ENCODE data around the gene CTBP1.
A peak's percentile ranks its signal among the peaks of the same experiment; 100 is the strongest.
"Not testable (repeated sequence)": the region's sequence is repeated elsewhere in the genome, so short reads cannot be mapped to it uniquely, and the experiment has no call there.

The CTBP1 gene

DNA sequence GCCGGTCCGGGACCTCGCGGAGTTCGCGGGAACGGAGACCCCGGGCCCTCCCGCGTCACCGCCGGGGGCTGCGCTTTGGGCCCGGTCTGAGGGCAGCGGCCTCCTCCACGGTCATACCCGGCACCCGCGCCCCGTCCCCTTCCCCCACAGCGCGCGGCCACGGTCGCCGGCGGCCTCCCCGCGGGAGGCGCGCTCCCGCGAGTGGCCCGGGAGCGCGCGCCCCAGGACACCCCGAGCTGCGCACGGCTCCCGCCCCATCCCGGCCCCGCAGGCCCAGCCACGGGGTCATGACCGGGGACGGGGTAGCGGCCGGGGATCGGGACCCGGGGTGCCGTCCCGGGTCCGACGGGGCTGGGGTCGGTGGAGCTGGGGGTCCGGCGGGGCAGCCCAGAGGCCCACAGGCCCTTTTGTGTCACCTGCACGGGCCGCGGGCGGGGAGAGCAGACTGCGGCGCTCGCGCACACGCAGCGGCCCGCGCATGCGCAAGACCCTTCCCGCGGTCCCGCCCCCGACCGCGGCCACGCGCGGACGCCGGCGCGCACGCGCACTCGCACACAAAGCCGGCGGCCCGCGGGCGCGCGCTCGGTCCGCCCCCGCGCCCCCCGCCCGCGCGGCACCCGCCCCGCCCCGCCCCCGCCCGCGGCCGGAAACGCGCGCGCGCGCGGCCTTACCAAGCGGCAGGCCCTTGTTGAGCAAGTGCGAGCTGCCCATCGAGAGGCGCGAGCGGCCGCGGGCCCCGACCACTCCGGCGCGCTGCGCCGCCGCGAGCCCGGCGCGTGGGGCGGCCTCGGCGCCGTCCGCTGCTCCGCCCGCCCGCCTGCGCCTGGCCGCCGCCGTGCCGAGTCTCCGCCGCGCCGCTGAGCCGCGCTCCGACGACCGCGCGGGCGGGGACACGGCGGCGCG, at the start of gene CTBP1:
TSS of gene CTBP1 (minus strand) at position 886 of the 903 bp plus-strand sequence. CDS start 7,799 bp downstream, outside the sequence.
- DNase-seq: peak; percentile 52

DNA sequence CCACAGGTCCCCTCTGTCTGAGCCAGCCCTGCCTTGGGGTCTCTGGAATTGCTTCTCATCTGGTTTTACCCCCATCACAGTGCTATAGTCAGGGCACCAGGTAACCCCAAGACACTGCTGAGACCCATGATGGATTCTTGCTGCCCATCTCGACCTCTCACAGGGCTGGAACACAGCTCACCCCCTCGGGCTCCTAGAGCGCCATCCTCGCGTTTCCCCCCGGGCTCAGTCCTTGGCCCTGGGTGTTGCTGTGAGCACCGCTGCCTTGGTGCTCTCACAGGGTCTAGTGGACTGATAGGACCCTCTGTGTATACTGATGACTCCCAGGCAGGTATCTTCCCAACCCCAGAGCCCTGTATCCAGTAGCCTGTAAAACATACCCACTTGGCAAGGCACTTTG, 49.5 kb upstream of the CTBP1 start:
- DNase-seq: no peak

DNA sequence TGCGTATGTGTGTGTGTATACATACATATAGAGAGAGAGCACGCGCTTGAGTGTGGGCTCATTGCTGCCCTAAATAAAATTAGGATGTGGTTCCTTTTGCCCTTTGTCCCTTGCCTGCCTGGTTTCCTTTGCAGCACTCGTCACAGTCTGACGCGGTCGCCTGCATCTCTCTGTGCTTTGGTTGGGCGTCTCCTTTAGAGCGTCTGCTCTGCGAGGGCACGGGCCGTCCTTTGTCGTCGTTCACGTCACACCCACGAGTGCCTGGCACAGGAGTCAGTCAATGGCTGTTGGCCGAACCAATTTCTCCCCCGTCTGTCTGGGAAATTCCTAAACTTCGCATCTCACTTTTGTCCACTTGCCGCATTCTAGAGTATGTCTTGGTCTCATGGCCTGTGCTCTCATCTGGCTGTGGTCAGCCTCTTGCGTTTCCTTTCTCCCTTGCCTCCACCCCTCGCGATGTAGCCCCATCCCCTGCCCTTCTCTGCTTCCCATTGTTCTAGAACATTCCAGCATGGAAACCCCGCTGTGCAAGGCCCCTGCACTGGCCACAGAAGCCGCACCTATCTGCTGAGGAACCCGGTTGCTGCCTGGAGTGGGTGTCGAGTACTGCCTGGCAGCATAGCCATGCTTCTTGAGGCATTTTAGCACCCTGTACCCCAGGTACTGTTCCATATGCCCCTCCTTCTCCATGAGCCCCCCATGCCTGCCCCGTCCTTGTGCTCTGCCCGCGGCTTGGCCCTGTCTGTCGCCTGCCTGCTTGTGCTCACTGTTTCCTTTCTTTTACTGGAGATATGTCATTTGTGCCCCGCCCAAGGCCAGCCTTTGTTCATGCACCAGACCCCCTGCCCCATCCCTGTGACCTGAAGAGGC, 48.8 kb upstream of the CTBP1 start:
- DNase-seq: no peak

DNA sequence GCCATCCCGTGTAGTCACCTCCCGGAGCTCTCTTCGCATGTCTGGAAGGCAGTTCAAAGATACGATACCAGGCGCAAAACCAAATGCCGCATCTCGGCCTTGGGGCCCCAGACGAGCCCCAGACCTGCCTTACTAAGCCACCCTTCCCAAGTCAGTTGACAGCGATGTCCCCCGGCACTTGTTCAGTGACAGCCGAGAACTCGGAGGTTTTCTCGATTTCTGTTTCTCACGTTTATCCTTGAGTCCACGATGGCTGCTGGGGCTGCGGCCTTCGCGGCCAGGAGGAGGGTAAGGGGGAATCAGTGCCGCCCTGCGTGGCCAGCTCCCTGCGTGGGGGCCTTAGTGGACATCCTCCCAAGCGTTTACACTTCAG, 48.1 kb upstream of the CTBP1 start:
- DNase-seq: no peak

DNA sequence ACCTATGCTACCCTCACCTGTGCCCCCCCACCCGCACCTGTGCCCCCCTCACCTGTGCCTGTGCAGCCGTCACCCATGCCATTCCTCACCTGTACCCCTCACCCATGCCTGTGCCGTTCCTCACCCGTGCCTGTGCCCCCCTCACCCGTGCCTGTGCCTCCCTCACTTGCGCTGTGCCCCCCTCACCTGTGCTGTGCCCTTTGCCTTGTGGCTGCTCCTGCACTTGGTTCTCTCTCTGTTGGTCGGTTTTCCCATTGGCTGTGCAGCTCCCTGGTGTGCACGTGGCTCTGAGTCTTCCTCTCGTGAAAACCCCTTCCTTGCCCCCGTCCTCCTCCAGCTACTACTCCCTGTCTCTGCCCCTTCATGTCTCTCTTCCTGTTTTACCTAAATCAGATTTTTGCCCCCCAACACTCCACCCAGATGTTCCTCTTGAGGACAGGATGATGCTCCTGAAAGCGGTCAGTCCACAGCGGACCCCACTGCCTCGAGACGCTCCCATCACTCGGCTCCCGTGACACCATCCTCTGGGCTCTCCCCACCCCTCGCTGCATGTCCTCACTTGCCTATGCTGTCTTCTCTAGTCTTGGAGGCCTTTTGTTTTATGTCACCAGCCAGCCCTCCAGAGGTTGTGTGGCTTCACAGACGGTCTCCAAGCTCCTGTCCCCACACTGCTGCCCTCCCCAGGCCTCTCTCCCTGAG, 47.5 kb upstream of the CTBP1 start:
- no peak for DNase-seq

DNA sequence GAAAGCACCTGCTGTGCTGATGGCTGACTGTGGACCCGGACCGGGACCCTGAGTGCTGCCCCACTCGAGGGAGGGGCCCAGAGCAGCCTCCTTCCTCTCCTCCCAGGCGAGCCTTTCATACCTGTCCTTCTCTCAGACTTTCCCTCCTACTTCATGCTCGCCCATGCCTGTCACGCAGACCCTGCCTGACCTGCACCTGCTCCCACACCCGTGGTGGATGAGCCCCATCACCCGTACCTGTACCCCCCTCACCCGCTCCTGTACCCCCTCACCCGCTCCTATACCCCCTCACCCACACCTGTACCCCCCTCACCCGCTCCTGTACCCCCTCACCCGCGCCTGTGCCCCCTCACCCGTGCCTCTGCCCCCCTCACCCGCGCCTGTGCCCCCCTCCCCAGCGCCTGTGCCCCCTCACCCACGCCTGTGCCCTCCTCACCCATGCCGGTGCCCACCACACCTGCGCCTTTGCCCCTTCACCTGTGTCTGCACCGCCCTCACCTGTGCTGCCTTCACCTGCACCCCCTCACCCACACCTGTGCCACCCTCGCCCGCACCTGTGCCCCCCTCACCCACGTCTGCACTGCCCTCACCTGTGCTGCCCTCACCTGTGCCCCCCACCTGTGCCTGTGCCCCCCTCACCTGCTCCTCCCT, 46.6 kb upstream of the CTBP1 start:
- DNase-seq: no peak

DNA sequence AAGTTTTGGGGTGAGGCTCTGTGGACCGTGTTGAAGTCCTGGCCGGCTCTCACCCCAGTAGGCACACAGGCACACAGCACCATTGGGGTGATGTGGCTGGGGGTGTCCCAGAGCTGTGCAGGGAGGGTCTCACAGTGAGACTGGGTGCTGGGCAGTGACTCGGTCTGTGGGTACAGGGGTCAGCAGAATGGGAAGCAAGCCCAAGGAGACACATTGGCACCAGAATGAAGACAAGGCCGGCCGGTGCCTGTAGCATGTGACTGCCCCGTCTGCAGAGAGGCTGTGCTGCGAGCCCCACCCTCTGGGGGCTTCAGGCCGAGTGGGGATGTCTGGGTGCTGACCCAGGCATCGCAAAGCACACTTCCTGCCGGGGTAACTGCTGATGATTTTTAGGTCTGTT, 46.0 kb upstream of the CTBP1 start:
- DNase-seq: no peak

DNA sequence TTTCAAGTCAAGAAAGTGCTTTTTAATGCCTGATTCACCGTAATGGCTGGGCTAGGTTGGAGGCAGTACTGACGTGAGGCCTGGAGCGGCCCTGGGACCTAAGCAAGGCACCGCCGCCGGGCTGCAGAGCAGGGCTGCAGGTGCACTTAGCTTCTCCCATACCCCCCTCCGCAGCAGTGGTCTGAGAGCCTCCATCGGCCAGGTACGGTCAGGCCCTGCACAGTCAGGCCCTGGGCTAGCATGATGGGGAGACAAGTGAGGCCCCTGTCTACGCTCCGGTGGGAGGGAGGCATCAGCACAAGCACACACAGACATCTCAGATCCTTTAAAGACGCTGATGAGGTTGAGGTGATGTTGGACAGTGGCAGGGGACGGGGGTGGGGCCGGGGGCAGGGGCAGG, 45.5 kb upstream of the CTBP1 start:
- DNase-seq: no peak

DNA sequence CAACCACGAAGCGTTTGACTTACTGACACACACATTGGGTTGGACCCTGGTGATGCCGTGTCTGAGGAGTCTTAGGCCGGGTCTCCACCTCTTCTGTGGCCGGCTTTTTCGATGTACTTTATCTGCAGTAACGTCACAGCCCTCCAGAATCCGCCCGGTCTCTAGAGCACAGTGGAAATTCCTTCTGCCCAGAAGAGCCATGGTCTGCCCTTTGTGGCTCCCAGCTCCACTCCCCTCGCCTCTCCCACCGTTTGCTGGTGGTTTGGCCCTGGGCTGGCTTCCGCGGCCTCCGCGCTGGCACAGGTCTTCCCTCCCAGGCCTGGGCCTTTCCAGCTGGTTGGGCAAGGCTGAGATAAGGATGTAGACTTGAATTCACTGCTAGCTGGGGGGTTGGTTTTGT, 45.1 kb upstream of the CTBP1 start:
- no peak for DNase-seq

DNA sequence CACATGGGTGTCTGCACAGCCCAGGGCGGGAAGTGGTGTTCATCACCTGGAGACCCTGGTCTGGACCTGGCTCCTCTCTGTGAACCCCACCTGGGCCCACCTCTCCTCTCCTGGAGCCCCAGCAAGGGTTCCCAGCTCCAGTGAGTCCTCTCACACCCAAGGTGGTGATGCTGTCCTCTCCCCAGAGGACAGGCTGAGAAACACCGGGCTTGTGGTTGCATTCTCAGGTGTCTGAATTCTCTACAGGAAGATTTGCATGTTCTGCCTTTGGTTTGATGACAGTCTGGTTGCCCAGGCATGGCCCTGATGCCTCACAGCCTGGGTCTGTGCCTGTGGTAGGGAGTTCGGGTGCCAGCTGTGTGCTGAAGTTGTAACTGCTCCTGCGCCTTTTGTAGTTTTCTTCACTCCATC, 44.6 kb upstream of the CTBP1 start:
- no peak for DNase-seq

DNA sequence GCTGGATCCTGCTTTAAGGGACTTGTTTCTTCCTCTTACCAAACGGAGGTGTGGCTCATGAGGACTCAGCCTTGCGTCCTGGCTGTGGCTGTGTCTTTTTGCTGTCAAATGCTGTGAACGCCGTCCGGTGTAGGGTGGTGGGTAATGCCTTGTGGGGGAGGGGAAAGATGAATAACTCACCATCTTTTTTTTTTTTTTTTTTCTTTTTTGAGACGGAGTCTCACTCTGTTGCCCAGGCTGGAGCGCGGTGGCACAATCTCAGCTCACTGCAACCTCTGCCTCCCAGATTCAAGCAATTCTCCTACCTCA, 43.7 kb upstream of the CTBP1 start:
- not testable (repeated sequence) for DNase-seq

DNA sequence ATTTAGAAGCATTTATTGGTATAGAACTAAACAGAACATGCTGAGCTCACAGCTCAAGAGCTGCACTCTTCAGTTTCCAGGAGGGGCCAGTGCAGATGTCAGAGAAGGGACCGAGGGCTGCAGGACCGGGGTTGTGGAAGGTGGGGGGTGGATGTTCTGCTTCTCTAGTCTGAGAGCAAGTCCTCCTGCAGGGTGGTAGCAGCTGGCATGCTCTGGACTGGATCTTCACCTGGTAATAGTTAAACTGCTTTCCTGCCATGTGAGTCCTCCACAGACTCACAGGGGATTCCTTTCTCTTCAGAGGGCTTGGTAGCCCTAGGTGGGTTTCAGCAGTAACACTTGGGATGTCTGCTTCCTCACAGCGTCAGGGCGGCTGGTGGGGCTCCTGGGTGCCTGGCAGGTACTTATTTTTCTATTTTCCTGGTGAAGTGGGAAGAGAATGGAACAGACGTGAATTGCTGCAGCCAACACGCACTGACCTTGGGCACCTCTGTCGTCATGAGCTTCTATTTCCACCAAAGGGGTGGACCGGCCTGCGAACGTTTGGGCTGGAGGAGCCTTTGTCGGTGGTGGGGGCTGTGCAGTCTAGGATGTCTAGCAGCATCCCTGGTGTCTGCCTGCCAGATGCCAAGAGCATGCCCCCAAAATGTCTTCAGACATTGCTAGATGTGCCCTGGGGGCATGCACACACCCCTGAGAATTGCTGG, 43.2 kb upstream of the CTBP1 start:
- DNase-seq: no peak

DNA sequence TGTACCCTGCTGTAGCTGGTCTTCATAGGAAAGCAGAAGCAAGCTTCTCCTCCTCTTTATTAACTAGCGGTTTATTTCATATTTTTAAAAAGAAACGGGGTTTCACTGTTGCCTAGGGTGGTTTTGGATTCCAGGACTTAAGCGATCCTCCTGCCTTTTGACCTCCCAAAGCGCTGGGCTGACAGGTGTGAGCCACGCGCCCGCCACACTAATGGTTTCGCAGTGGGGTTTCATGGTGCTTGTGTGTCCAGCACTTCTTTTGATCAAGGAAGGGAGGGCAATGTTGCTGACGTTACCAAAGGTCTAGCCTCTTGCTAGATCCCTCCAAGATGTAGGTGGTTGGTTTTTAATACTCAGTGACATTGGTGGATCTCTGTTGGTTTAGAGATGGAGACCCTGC, 42.2 kb upstream of the CTBP1 start:
- no peak for DNase-seq

DNA sequence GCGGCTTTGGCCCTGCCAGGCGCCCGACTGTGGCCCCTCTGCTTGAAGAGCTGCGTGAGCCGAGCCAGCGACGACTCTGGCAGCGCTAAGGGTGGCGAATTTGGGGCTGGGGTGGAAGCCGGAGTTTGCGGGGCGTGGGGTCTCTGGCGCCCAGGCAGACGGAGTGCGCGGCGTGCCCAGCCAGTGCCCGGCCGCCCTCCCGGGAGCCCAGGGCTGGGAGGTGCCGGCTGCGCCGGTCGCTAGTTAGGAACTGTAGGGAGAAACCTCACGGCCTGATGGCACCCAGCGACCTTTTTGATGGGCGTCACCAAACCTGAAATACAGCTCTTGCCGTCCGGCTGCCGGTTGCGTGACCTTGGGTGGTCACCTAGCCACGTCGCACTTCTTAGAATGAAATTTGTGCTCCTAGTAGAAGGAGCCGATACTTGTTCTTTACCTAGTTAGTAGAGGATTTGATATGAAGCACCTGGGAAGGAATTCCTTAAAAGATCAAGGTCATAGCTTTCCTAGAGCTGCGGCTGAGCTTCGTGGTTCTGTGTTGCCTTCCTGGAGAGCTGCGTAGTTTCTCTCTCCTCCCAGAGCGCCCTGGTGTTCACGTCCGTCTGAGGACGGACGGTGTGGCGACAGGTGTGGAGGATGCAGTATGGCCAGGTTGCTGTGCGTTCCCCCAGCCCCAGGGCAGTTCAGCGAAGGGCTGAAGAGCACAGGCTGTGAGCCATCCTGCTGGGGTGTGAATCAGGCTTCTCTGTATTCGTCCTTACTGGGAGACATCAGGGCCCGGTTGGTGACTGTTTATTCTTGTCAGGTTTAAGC, 41.4 kb upstream of the CTBP1 start:
- no peak for DNase-seq

DNA sequence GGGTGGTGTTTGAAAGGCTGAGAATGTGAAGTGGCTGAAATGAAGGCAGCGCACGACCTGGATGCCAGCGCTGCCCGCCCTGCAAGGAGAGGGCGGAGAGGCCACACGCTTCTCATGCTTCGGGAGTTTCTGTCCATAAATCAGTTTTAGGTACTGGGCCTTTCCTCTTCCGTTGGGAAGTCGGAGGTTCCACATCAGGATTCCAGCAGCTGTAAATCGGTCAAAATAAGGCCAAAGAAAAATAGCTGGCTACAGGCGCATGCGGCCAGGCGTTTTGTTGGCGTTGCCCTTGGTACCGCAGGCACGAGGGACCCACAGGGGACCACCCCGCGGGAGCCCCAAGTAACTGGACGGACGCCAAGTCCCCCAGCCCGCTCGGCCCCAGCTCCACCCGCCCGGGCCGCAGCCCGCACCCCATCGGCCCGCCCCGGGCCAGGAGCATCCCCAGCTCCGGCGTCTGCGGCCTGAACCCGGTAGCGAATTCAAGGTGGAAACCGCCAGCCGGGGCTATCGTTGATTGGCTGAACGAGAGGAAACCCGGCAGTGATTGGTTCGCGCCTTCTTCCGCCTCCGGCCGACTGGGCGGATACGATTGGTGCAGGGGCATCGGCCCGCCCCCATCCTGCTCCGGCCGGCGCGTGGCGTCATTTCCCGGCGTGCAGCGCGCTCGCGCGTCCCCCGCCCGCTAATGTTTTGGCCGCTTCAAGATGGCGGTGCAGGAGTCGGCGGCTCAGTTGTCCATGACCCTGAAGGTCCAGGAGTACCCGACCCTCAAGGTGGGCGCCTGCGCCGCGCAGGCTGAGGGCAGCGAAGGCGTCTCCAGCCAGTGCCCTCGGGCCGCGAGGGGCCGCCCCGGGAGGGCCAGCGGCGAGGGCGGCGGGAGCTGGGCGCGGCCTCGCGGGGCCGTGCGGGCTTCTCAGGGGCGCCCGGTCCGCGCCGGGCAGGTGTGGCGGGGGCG, 40.6 kb upstream of the CTBP1 start, which contains the start of gene MAEA:
TSS of gene MAEA (plus strand) at position 685 of the 958 bp plus-strand sequence. CDS start at position 708, 23 bp downstream.
- peak; percentile 96 for DNase-seq

DNA sequence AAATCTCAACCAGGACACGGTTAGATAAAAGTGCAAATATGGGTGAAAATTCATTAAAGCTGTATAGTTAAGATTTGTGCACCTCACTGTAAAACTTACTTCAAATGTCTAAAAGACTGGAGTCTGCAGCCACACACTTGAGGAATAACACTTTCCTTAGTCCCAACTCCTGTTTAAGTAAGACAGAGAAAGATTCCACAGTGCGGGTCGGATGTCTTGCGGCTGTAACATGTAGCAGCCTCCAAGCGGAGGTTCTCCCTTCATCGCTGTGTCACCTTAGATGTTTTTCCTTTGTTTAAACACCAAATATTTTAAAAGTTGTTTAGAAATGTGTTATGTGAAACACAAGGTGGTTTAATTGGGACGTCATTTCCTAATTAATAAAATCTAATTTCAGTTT, 39.9 kb upstream of the CTBP1 start:
- no peak for DNase-seq

DNA sequence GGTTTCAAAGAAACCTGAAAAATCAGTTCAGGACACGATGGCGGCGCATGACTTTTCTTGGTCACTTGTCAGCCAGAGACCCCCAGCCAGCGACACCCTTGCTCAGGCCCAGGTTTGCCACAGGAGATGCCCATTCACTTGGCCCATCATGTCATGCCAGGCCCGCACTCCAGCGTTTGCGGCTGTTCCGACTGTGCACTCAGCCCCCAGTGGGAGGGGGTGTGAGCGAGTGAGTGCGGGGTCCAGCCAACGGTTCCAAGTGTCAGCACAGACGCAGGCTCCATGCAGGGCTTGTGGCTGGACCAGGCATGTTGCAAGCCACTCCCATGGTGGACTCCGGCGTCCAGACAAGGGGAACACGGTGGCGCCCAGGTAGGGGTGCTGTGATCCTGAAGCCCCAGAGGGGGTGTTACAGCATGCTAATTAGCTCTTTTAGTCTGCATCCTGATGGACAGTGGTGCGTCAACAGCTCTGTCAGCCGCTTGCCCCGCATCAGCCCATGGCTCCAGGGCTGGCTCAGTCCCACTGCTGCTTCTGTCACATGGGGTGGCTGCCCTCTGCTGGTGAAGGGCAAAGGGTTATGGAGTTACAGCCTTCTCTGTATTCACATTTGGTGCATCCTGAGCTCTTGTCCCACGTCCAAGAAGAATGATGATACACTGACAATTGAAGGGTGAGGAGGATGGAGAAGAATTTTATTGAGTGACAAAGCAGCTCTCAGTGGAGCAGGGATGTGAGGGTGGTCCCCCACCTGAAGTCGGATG, 37.0 kb upstream of the CTBP1 start:
- no peak for DNase-seq

DNA sequence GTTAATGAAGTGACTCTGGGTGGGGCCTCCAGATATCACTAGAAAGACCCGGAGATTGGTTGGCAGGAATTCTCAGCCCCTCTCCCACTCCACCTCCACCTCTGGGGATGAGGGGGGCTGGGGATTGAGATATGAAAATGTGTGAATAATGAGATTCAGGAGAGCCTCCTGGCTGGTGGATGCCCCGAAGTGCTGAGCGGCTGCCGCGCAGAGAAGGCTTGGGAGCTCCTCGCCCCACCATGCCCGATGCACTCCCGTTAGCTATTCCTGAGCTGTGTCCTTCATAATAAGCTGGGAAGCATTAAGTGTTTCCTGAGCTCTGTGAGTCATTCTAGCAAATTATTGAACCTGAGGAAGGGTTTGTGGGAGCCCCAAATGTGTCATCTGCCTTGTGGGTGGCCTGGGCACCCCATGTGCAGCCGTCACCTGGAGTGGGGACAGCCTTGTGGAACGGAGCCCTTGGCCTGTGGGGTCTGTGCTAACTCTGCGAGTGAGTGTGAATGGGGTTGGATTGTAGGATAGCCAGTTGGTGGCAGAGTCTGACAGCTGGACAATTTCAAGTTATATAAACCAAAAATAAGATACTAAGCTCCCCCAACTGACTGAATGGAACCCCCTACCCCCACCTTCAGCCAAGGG, 36.3 kb upstream of the CTBP1 start:
- no peak for DNase-seq

DNA sequence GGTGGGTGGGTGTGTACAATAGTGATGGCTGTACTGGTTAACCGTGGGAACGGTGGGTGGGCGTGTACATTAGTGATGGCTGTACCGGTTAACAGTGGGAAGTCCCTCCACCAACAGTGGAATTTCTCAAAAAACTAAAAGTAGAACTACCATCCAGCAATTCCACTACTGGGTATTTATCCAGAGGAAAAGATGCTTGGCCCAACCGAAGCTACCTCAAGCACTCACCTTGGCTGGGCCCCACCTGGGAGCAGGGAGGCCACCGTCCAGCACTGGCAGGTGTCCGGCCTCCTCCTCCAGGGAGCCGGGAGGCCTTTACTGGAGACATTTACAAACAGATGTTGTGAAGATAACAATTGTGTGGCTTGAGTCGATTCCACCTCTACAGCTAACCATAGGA, 34.8 kb upstream of the CTBP1 start:
- DNase-seq: no peak
